Measurements from ENCODE around the gene TBC1D9.
"Not testable (repeated sequence)": the region's sequence is repeated elsewhere in the genome, so short reads cannot be mapped to it uniquely, and the experiment has no call there.

Gene TBC1D9

GRCh38 chr4:140753329-140753728 is 2.9 kb downstream of the TBC1D9 start:
- no peaks in the 10 kb centered on the region for H3K36me3 ChIP-seq
- TF ChIP-seq CTCF (IDR thresholded peaks at IDR 0.05; ENCODE audit: low read depth, low read length) = no peak
- no peaks in the 10 kb centered on the region for H3K27me3 ChIP-seq (ENCODE audit: insufficient read depth, low read depth, severe bottlenecking)
- H3K9me3 ChIP-seq (ENCODE audit: severe bottlenecking) = no peaks in the 10 kb centered on the region
- H3K27ac ChIP-seq = no peak overlapping the region
- H3K4me3 ChIP-seq (ENCODE audit: low read depth, low read length) = no peak overlapping the region
- DNase-seq = no peak

- Histone ChIP-seq H3K9me3 (ENCODE audit: severe bottlenecking) (no peaks in the 10 kb centered on the region), H3K36me3 (no peaks in the 10 kb centered on the region), H3K27me3 (ENCODE audit: insufficient read depth, low read depth, severe bottlenecking) (no peaks in the 10 kb centered on the region), H3K27ac (no peak overlapping the region), H3K4me3 (ENCODE audit: low read depth, low read length) (no peak overlapping the region)
- DNase-seq = no peak
- no peak for TF ChIP-seq CTCF (IDR thresholded peaks at IDR 0.05; ENCODE audit: low read depth, low read length)
Measured at GRCh38 chr4:140752291-140753068, 3.7 kb downstream of the TBC1D9 start.

GRCh38 chr4:140750470-140750869 is 5.7 kb downstream of the TBC1D9 start:
- TF ChIP-seq CTCF (IDR thresholded peaks at IDR 0.05; ENCODE audit: low read depth, low read length) = no peak
- Histone ChIP-seq H3K27me3 (ENCODE audit: insufficient read depth, low read depth, severe bottlenecking) (no peaks in the 10 kb centered on the region), H3K4me3 (ENCODE audit: low read depth, low read length) (no peak overlapping the region), H3K9me3 (ENCODE audit: severe bottlenecking) (no peaks in the 10 kb centered on the region), H3K36me3 (no peaks in the 10 kb centered on the region), H3K27ac (no peak overlapping the region)
- no peak for DNase-seq

GRCh38 chr4:140748171-140748570 is 8.0 kb downstream of the TBC1D9 start:
- Histone ChIP-seq H3K27me3 (ENCODE audit: insufficient read depth, low read depth, severe bottlenecking) (no peaks in the 10 kb centered on the region), H3K27ac (no peak overlapping the region), H3K4me3 (ENCODE audit: low read depth, low read length) (no peak overlapping the region), H3K9me3 (ENCODE audit: severe bottlenecking) (no peaks in the 10 kb centered on the region), H3K36me3 (no peaks in the 10 kb centered on the region)
- DNase-seq = no peak
- TF ChIP-seq CTCF (IDR thresholded peaks at IDR 0.05; ENCODE audit: low read depth, low read length) = no peak

- not testable (repeated sequence) for H3K36me3 ChIP-seq; H3K9me3 ChIP-seq (ENCODE audit: severe bottlenecking); H3K27me3 ChIP-seq (ENCODE audit: insufficient read depth, low read depth, severe bottlenecking); DNase-seq; H3K4me3 ChIP-seq (ENCODE audit: low read depth, low read length); H3K27ac ChIP-seq
Measured at GRCh38 chr4:140746546-140746945, 9.6 kb downstream of the TBC1D9 start.

GRCh38 chr4:140744421-140744820 is 11.8 kb downstream of the TBC1D9 start:
- H3K27ac ChIP-seq = no peak overlapping the region
- DNase-seq = no peak
- no peak for TF ChIP-seq CTCF (IDR thresholded peaks at IDR 0.05; ENCODE audit: low read depth, low read length)

More at GRCh38 chr4:140744421-140744820, 11.8 kb downstream of the TBC1D9 start:
- Histone ChIP-seq H3K27me3 (ENCODE audit: insufficient read depth, low read depth, severe bottlenecking) (no peaks in the 10 kb centered on the region), H3K4me3 (ENCODE audit: low read depth, low read length) (no peak overlapping the region), H3K9me3 (ENCODE audit: severe bottlenecking) (no peaks in the 10 kb centered on the region), H3K36me3 (no peaks in the 10 kb centered on the region)

Measured in WERI-Rb-1 (cell line).